Activated B cell treated with CpG ODN at 0.5 μM for 24 hours (primary cell): ENCODE data around the gene MIGA2. TPM values are rescaled to one million over a fixed set of nuclear protein-coding genes. Genes with fewer than 3 reads are reported as not detected.
A peak's percentile ranks its signal among the peaks of the same experiment; 100 is the strongest.

Experiments
- ATAC-seq: fragments of 200-7000 bp; cut with Tn5 transposase; one replicate; pipeline ENCODE4 v1.10.0; 2021; ENCODE audit warnings: low read depth, mild to moderate bottlenecking, moderate library complexity
- CTCF ChIA-PET: fragments of 350-600 bp; sonication (Branson Sonifier 250); formaldehyde crosslinking; loops from one replicate; lab custom pipeline; 2021; ENCODE audit warnings: antibody characterized with exemption; lab: Charles Lee
- POLR2A ChIA-PET: fragments of 350-600 bp; sonication (Branson Sonifier 250); formaldehyde crosslinking; loops from one replicate; lab custom pipeline; 2021; ENCODE audit warnings: antibody characterized with exemption; lab: Charles Lee
- DNase-seq: peaks from one replicate; pipeline ENCODE4 v3.0.0; 2022
- H3K27ac Mint-ChIP-seq: one replicate; pipeline ENCODE4 v1.8.0; 2020; ENCODE audit warnings: mixed read lengths
- H3K27me3 Mint-ChIP-seq: one replicate; pipeline ENCODE4 v1.8.0; 2021; ENCODE audit warnings: mixed read lengths
- H3K36me3 Mint-ChIP-seq: one replicate; pipeline ENCODE4 v1.8.0; 2021; ENCODE audit warnings: low read depth, mixed read lengths
- H3K4me1 Mint-ChIP-seq: one replicate; pipeline ENCODE4 v1.8.0; 2021; ENCODE audit warnings: mixed read lengths
- H3K4me3 Mint-ChIP-seq: one replicate; pipeline ENCODE4 v1.8.0; 2020; ENCODE audit warnings: mild to moderate bottlenecking, mixed read lengths
- H3K9me3 Mint-ChIP-seq: one replicate; pipeline ENCODE4 v1.8.0; 2020; ENCODE audit warnings: mixed read lengths
- CTCF ChIP-seq: fragments of 200-600 bp; IDR thresholded peaks from one replicate; pipeline ENCODE4 v1.8.0; 2022; ENCODE audit warnings: antibody characterized with exemption, mild to moderate bottlenecking
- intact Hi-C: fragments of 100-400 bp; cut with micrococcal nuclease; formaldehyde crosslinking; loops from one replicate; pipeline ENCODE4 v1.15.1; 2024
- total RNA-seq: library from RNA; stranded (reverse); gene quantifications from 2 replicates; pipeline ENCODE4 v1.2.3, GENCODE V29; 2022

The MIGA2 gene
- total RNA-seq, 1 donor from 2014 or later = 50.0 TPM

- Mint-ChIP-seq H3K27ac (peak overlapping the region; percentile 93), H3K4me3 (no peak overlapping the region), H3K4me1 (peaks cover 26% of the 10 kb centered on the region), H3K9me3 (no peaks in the 10 kb centered on the region), H3K27me3 (no peaks in the 10 kb centered on the region), H3K36me3 (peaks cover 33% of the 10 kb centered on the region)
- POLR2A ChIA-PET = interaction anchor here (2.4 kb wide), 1 partner anchor 13 kb away, joined by 21 read pairs; the partner anchor contains the start of gene DOLPP1
- TF ChIP-seq CTCF = no peak
- ATAC-seq (no peak), DNase-seq (no peak)
- CTCF ChIA-PET = no interaction called here
- intact Hi-C loops = loop anchor here (5.0 kb wide), 1 partner anchor 44 kb away; the partner anchor contains the start of genes CRAT and PTPA
Measured at GRCh38 chr9:129068110-129068509, 31.7 kb downstream of the MIGA2 start.

GRCh38 chr9:129068990-129069861 is 32.8 kb downstream of the MIGA2 start:
- DNase-seq (peak; percentile 63), ATAC-seq (peak; percentile 97)
- H3K9me3 Mint-ChIP-seq = no peaks in the 10 kb centered on the region
- H3K27ac Mint-ChIP-seq = peak overlapping the region; percentile 93
- ChIA-PET CTCF (interaction anchor here (0.6 kb wide), 1 partner anchor 385 kb away, joined by 3 read pairs; no protein-coding TSS in a partner anchor), POLR2A (interaction anchor here (0.5 to 2.4 kb wide), 5 partner anchors 12 to 878 kb away, joined by 4 to 21 read pairs (median 6); partner anchors contain the start of genes CIZ1, DOLPP1, MIGA2 and SH3GLB2)
- no peak for TF ChIP-seq CTCF
- no peaks in the 10 kb centered on the region for H3K27me3 Mint-ChIP-seq
- peaks cover 26% of the 10 kb centered on the region for H3K4me1 Mint-ChIP-seq
- peaks cover 25% of the 10 kb centered on the region for H3K36me3 Mint-ChIP-seq
- H3K4me3 Mint-ChIP-seq = peak overlapping the region; percentile 65
- intact Hi-C loops = loop anchor here (1.0 to 5.0 kb wide), 3 partner anchors 12 to 43 kb away; partner anchors contain the start of genes CRAT, DOLPP1, PTPA and SH3GLB2

GRCh38 chr9:129069862-129070641 is 33.6 kb downstream of the MIGA2 start:
- Mint-ChIP-seq H3K4me3 (no peak overlapping the region), H3K4me1 (peaks cover 26% of the 10 kb centered on the region), H3K27ac (peak overlapping the region; percentile 12), H3K27me3 (no peaks in the 10 kb centered on the region), H3K9me3 (no peaks in the 10 kb centered on the region), H3K36me3 (peaks cover 21% of the 10 kb centered on the region)
- no peak for TF ChIP-seq CTCF
- ATAC-seq (no peak), DNase-seq (no peak)
- ChIA-PET CTCF (no interaction called here), POLR2A (interaction anchor here (0.5 to 2.4 kb wide), 5 partner anchors 11 to 879 kb away, joined by 4 to 21 read pairs (median 6); partner anchors contain the start of genes CIZ1, DOLPP1, MIGA2 and SH3GLB2)
- intact Hi-C loops = loop anchor here (1.0 to 5.0 kb wide), 3 partner anchors 11 to 42 kb away; partner anchors contain the start of genes CRAT, DOLPP1, PTPA and SH3GLB2

- peaks cover 13% of the 10 kb centered on the region for H3K36me3 Mint-ChIP-seq
- CTCF ChIA-PET = no interaction called here
- H3K4me1 Mint-ChIP-seq = peaks cover 26% of the 10 kb centered on the region
- POLR2A ChIA-PET = interaction anchor here (2.2 to 2.4 kb wide), 2 partner anchors 10 to 35 kb away, joined by 13 to 21 read pairs; partner anchors contain the start of genes DOLPP1 and MIGA2
- H3K4me3 Mint-ChIP-seq = no peak overlapping the region
- H3K27ac Mint-ChIP-seq = no peak overlapping the region
- no peak for TF ChIP-seq CTCF
- H3K27me3 Mint-ChIP-seq = no peaks in the 10 kb centered on the region
- ATAC-seq (no peak), DNase-seq (no peak)
- H3K9me3 Mint-ChIP-seq = no peaks in the 10 kb centered on the region
- intact Hi-C loops = no loop called here
Measured at GRCh38 chr9:129070696-129071525, 34.5 kb downstream of the MIGA2 start.
